H9 (cell line): Measurements from ENCODE around the gene MAP3K2. TPM values are rescaled to one million over a fixed set of nuclear protein-coding genes. Genes with fewer than 3 reads are reported as not detected.
A peak's percentile ranks its signal among the peaks of the same experiment; 100 is the strongest.

Source experiments
- DNase-seq: peaks from one replicate; pipeline ENCODE4 v3.0.0-alpha.2; 2017
- H2AFZ ChIP-seq: one replicate; pipeline ENCODE4 v1.6.1; 2013; ENCODE audit warnings: mild to moderate bottlenecking, low read length, control low read depth, moderate library complexity
- H2AK5ac ChIP-seq: 2 replicates; pipeline ENCODE4 v1.6.1; 2013; ENCODE audit warnings: low read length, control low read depth, mixed read lengths; ENCODE audit not compliant: insufficient read length
- H2BK120ac ChIP-seq: one replicate; pipeline ENCODE4 v1.6.1; 2013; ENCODE audit warnings: low read depth, mild to moderate bottlenecking, low read length, control low read depth, inconsistent platforms; ENCODE audit not compliant: poor library complexity, severe bottlenecking
- H2BK12ac ChIP-seq: 2 replicates; pipeline ENCODE4 v1.6.1; 2013; ENCODE audit warnings: low read length, control low read depth, mixed read lengths, low read depth; ENCODE audit not compliant: insufficient read length
- H2BK15ac ChIP-seq: 2 replicates; pipeline ENCODE4 v1.6.1; 2013; ENCODE audit warnings: low read depth, low read length, control low read depth
- H2BK20ac ChIP-seq: one replicate; pipeline ENCODE4 v1.6.1; 2013; ENCODE audit warnings: low read depth, mild to moderate bottlenecking, low read length, control low read depth, inconsistent platforms; ENCODE audit not compliant: poor library complexity, severe bottlenecking
- H2BK5ac ChIP-seq: 2 replicates; pipeline ENCODE4 v1.6.1; 2013; ENCODE audit warnings: low read length, control low read depth, mixed read lengths; ENCODE audit not compliant: insufficient read length
- H3K14ac ChIP-seq: 2 replicates; pipeline ENCODE4 v1.6.1; 2013; ENCODE audit warnings: low read length, control low read depth; ENCODE audit not compliant: insufficient read depth
- H3K18ac ChIP-seq: 2 replicates; pipeline ENCODE4 v1.6.1; 2013; ENCODE audit warnings: low read depth, mild to moderate bottlenecking, mixed read lengths, low read length, control low read depth; ENCODE audit not compliant: insufficient read length
- H3K23ac ChIP-seq: 2 replicates; pipeline ENCODE4 v1.6.1; 2013; ENCODE audit warnings: low read length, control low read depth, mixed read lengths, low read depth; ENCODE audit not compliant: insufficient read length
- H3K23me2 ChIP-seq: 2 replicates; pipeline ENCODE4 v1.6.1; 2013; ENCODE audit warnings: low read depth, mild to moderate bottlenecking, mixed read lengths, low read length, control low read depth; ENCODE audit not compliant: insufficient read length, poor library complexity, severe bottlenecking
- H3K27ac ChIP-seq: 2 replicates; pipeline ENCODE4 v1.5.1; 2013; ENCODE audit warnings: low read length, control low read depth, mixed read lengths, low read depth; ENCODE audit not compliant: insufficient read length
- H3K27me3 ChIP-seq: 2 replicates; pipeline ENCODE4 v1.6.1; 2013; ENCODE audit warnings: low read length, control low read depth, inconsistent platforms; ENCODE audit not compliant: insufficient read depth
- H3K4ac ChIP-seq: 2 replicates; pipeline ENCODE4 v1.6.1; 2013; ENCODE audit warnings: low read depth, mild to moderate bottlenecking, control low read depth, inconsistent platforms, low read length, moderate library complexity
- H3K4me1 ChIP-seq: 2 replicates; pipeline ENCODE4 v1.6.1; 2013; ENCODE audit warnings: low read length, control low read depth, inconsistent platforms; ENCODE audit not compliant: insufficient read depth
- H3K4me2 ChIP-seq: 2 replicates; pipeline ENCODE4 v1.6.1; 2013; ENCODE audit warnings: low read length, control low read depth, mixed read lengths; ENCODE audit not compliant: insufficient read length, insufficient read depth
- H3K56ac ChIP-seq: 2 replicates; pipeline ENCODE4 v1.6.1; 2013; ENCODE audit warnings: low read depth, mild to moderate bottlenecking, mixed read lengths, low read length, control low read depth; ENCODE audit not compliant: insufficient read length
- H3K79me1 ChIP-seq: 2 replicates; pipeline ENCODE4 v1.6.1; 2013; ENCODE audit warnings: low read depth, mild to moderate bottlenecking, moderate library complexity, low read length, control low read depth, inconsistent platforms; ENCODE audit not compliant: insufficient read depth, poor library complexity, severe bottlenecking
- H3K79me2 ChIP-seq: 2 replicates; pipeline ENCODE4 v1.6.1; 2013; ENCODE audit warnings: low read length, control low read depth, inconsistent platforms; ENCODE audit not compliant: insufficient read depth
- H3K9ac ChIP-seq: 2 replicates; pipeline ENCODE4 v1.6.1; 2013; ENCODE audit warnings: low read length, control low read depth, mixed read lengths; ENCODE audit not compliant: insufficient read length; ENCODE audit errors: extremely low read depth
- H3K9me3 ChIP-seq: one replicate; pipeline ENCODE4 v1.6.1; 2013; ENCODE audit warnings: low read depth, low read length, inconsistent platforms; ENCODE audit not compliant: control insufficient read depth
- H3T11ph ChIP-seq: one replicate; pipeline ENCODE4 v1.6.1; 2013; ENCODE audit warnings: mild to moderate bottlenecking, low read length, control low read depth, inconsistent platforms
- H4K20me1 ChIP-seq: one replicate; pipeline ENCODE4 v1.6.1; 2013; ENCODE audit not compliant: control insufficient read depth, insufficient read length, insufficient read depth
- H4K5ac ChIP-seq: 2 replicates; pipeline ENCODE4 v1.6.1; 2013; ENCODE audit warnings: low read depth, mild to moderate bottlenecking, mixed read lengths, low read length, control low read depth; ENCODE audit not compliant: insufficient read length
- H4K8ac ChIP-seq: replicated peaks from 2 replicates; pipeline ENCODE4 v1.6.1; 2013; ENCODE audit warnings: low read length, control low read depth, mixed read lengths, low read depth; ENCODE audit not compliant: insufficient read length
- H4K91ac ChIP-seq: 2 replicates; pipeline ENCODE4 v1.6.1; 2013; ENCODE audit warnings: low read depth, mild to moderate bottlenecking, moderate library complexity, mixed read lengths, low read length, control low read depth; ENCODE audit not compliant: insufficient read length
- H3K27ac Mint-ChIP-seq, 3 experiments: 2 replicates in 2 of 3; 3 replicates in 1 of 3; pipeline ENCODE4 v1.8.0; 2020 to 2021; ENCODE audit warnings: mixed read lengths in 3 of 3, mild to moderate bottlenecking in 1 of 3, moderate library complexity in 1 of 3
- H3K27me3 Mint-ChIP-seq: 2 replicates; pipeline ENCODE4 v1.8.0; 2021; ENCODE audit warnings: low read depth, mild to moderate bottlenecking, moderate library complexity, mixed read lengths
- H3K36me3 Mint-ChIP-seq, 3 experiments: 2 replicates in 2 of 3; 3 replicates in 1 of 3; pipeline ENCODE4 v1.8.0; 2020 to 2021; ENCODE audit warnings: low read depth in 3 of 3, mixed read lengths in 3 of 3; ENCODE audit not compliant: insufficient read depth in 1 of 3
- H3K4me1 Mint-ChIP-seq, 2 experiments: 2 replicates each; pipeline ENCODE4 v1.8.0; 2020; ENCODE audit warnings: mixed read lengths in 2 of 2
- H3K4me3 Mint-ChIP-seq, 2 experiments: 2 replicates in 1 of 2; 3 replicates in 1 of 2; pipeline ENCODE4 v1.8.0; 2020 to 2021; ENCODE audit warnings: mild to moderate bottlenecking in 2 of 2, mixed read lengths in 2 of 2, moderate library complexity in 1 of 2
- H3K9me3 Mint-ChIP-seq, 2 experiments: 2 replicates in 1 of 2; 3 replicates in 1 of 2; pipeline ENCODE4 v1.8.0; 2020; ENCODE audit warnings: mild to moderate bottlenecking in 2 of 2, mixed read lengths in 2 of 2, moderate library complexity in 1 of 2
- CTCF ChIP-seq: fragments of 200-600 bp; sonication (generic); conservative IDR thresholded peaks from 3 replicates; pipeline ENCODE4 v1.8.0; 2021; ENCODE audit warnings: antibody characterized with exemption, mild to moderate bottlenecking
- WGBS: extraction: QIAGEN DNeasy Blood & Tissue Kit; methylation state at CpG from one replicate; pipeline ENCODE4 v1.1.7; 2013; ENCODE audit warnings: missing lambda C conversion rate, low lambda C conversion rate, mixed read lengths; ENCODE audit not compliant: insufficient read length; ENCODE audit errors: extremely low coverage; 5-methylcytosine and 5-hydroxymethylcytosine counted together
- total RNA-seq: library from RNA; stranded (reverse); gene quantifications from 2 replicates; pipeline ENCODE4 v1.2.1, GENCODE V29; 2021

The MAP3K2 gene
- total RNA-seq, 1 experiment from 2014 or later = 25.8 TPM

GRCh38 chr2:127280693-127281092 is 107.1 kb downstream of the MAP3K2 start:
- no peak overlapping the region for H3K4me2 ChIP-seq
- H3K4me1 Mint-ChIP-seq = no peaks in the 10 kb centered on the region
- H2BK5ac ChIP-seq = no peak overlapping the region
- H3K27me3 ChIP-seq = no peaks in the 10 kb centered on the region
- no peak overlapping the region for H4K5ac ChIP-seq
- no peak overlapping the region for H3K9ac ChIP-seq
- no peak overlapping the region for H3K23ac ChIP-seq
- no peak for DNase-seq
- no CpG with 5 or more reads among the region's 2 CpGs for WGBS
- TF ChIP-seq CTCF = no peak
- H3K4me3 Mint-ChIP-seq = no peak overlapping the region
- H2BK120ac ChIP-seq = no peak overlapping the region
- H3K18ac ChIP-seq = no peak overlapping the region
- H3K4me1 ChIP-seq = no peaks in the 10 kb centered on the region
- H3K4ac ChIP-seq = no peak overlapping the region
- no peak overlapping the region for H3K56ac ChIP-seq
- no peaks in the 10 kb centered on the region for H3K23me2 ChIP-seq
- no peaks in the 10 kb centered on the region for H3K27me3 Mint-ChIP-seq
- H2AFZ ChIP-seq = no peak overlapping the region
- H3K27ac Mint-ChIP-seq = 0 out of 7 replicates have a peak overlapping the region, but pooled peaks of 1 of the 3 experiments have one; percentile 4
- H3K9me3 ChIP-seq = peaks cover 6% of the 10 kb centered on the region
- no peak overlapping the region for H2BK15ac ChIP-seq
- H3T11ph ChIP-seq = no peak overlapping the region
- no peak overlapping the region for H4K91ac ChIP-seq
- no peak overlapping the region for H3K14ac ChIP-seq
- H2BK20ac ChIP-seq = no peak overlapping the region
- 0 out of 2 replicates have a peak, but pooled peaks cover 5% of the 10 kb centered on the region for H3K79me2 ChIP-seq
- no peak overlapping the region for H4K8ac ChIP-seq
- no peak overlapping the region for H2BK12ac ChIP-seq
- H2AK5ac ChIP-seq = no peak overlapping the region
- H3K27ac ChIP-seq = no peak overlapping the region
- H4K20me1 ChIP-seq = no peaks in the 10 kb centered on the region
- H3K9me3 Mint-ChIP-seq = peaks cover 11 to 16% of the 10 kb centered on the region in 2 experiments; a peak in 4 of 5 replicates
- H3K79me1 ChIP-seq = peaks cover 4% of the 10 kb centered on the region
- H3K36me3 Mint-ChIP-seq = peaks cover 69 to 97% (median 94%) of the 10 kb centered on the region in 3 experiments
